ENCODE results near the gene GAS7.

- no peak for TF ChIP-seq CTCF (IDR thresholded peaks at IDR 0.05)
- no peak for TF ChIP-seq EZH2 (IDR thresholded peaks at IDR 0.05)
These were observed 298.9 kb downstream of the GAS7 start for GRCh38 chr17:9899280-9900043.
